Central memory CD4-positive, alpha-beta T cell (primary cell): ENCODE results near the gene SLC7A5.

Experiments used
- DNase-seq: peaks from one replicate; pipeline ENCODE4 v3.0.0; 2022

Gene SLC7A5

GRCh38 chr16:87845213-87845612 lies 24.1 kb downstream of the SLC7A5 start:
- no peak for DNase-seq

GRCh38 chr16:87844809-87845208 lies 24.5 kb downstream of the SLC7A5 start:
- no peak for DNase-seq

GRCh38 chr16:87844120-87844733 lies 25.1 kb downstream of the SLC7A5 start:
- DNase-seq = no peak

GRCh38 chr16:87843678-87844105 lies 25.6 kb downstream of the SLC7A5 start:
- no peak for DNase-seq

- DNase-seq = no peak
These were observed 27.0 kb downstream of the SLC7A5 start for GRCh38 chr16:87842209-87842869.

GRCh38 chr16:87841340-87842208 lies 27.7 kb downstream of the SLC7A5 start:
- no peak for DNase-seq

GRCh38 chr16:87840271-87840978 lies 28.9 kb downstream of the SLC7A5 start:
- no peak for DNase-seq

- no peak for DNase-seq
These were observed 29.6 kb downstream of the SLC7A5 start for GRCh38 chr16:87839542-87840270.

GRCh38 chr16:87838643-87839541 lies 30.4 kb downstream of the SLC7A5 start:
- no peak for DNase-seq

- DNase-seq = no peak
These were observed 31.5 kb downstream of the SLC7A5 start for GRCh38 chr16:87837627-87838289.

GRCh38 chr16:87836844-87837581 lies 32.3 kb downstream of the SLC7A5 start:
- no peak for DNase-seq

- DNase-seq = no peak
These were observed 32.9 kb downstream of the SLC7A5 start for GRCh38 chr16:87836346-87836843.

GRCh38 chr16:87835882-87836331 lies 33.4 kb downstream of the SLC7A5 start:
- no peak for DNase-seq

GRCh38 chr16:87834668-87835473 lies 34.4 kb downstream of the SLC7A5 start:
- DNase-seq = no peak

GRCh38 chr16:87834005-87834667 lies 35.2 kb downstream of the SLC7A5 start:
- DNase-seq = no peak

- DNase-seq = no peak
These were observed 35.8 kb downstream of the SLC7A5 start for GRCh38 chr16:87833548-87833947.

GRCh38 chr16:87832741-87833502 lies 36.4 kb downstream of the SLC7A5 start:
- no peak for DNase-seq
